HEK293 (cell line): ENCODE results near the gene MYT1.

Experiments
- BCL6B ChIP-seq: fragments of 450-650 bp; formaldehyde crosslinking; IDR thresholded peaks from 2 replicates; pipeline ENCODE4 v1.5.1; 2017; ENCODE audit warnings: missing biosample characterization, missing genetic modification characterization
- IKZF3 ChIP-seq: fragments of 450-650 bp; IDR thresholded peaks from 2 replicates; pipeline ENCODE4 v1.5.0; 2018; ENCODE audit warnings: missing biosample characterization, mild to moderate bottlenecking, missing genetic modification characterization, moderate library complexity
- KLF1 ChIP-seq: fragments of 450-650 bp; formaldehyde crosslinking; IDR thresholded peaks from 2 replicates; pipeline ENCODE4 v1.5.1; 2016; ENCODE audit warnings: missing biosample characterization, missing genetic modification characterization
- MEIS1 ChIP-seq: sonication (generic); formaldehyde crosslinking; IDR thresholded peaks from 2 replicates; pipeline ENCODE4 v1.8.1; 2022; ENCODE audit warnings: missing genetic modification reagents, mild to moderate bottlenecking, borderline replicate concordance
- MYNN ChIP-seq: fragments of 450-650 bp; formaldehyde crosslinking; IDR thresholded peaks from 2 replicates; pipeline ENCODE4 v1.5.1; 2016; ENCODE audit warnings: missing biosample characterization, missing genetic modification characterization, borderline replicate concordance
- RBAK ChIP-seq: fragments of 450-650 bp; formaldehyde crosslinking; IDR thresholded peaks from 2 replicates; pipeline ENCODE4 v1.5.1; 2016; ENCODE audit warnings: missing biosample characterization, missing genetic modification characterization
- REPIN1 ChIP-seq: fragments of 450-650 bp; formaldehyde crosslinking; IDR thresholded peaks from 2 replicates; pipeline ENCODE4 v1.5.1; 2017; ENCODE audit warnings: missing biosample characterization, missing genetic modification characterization, low read depth
- TCF7L2 ChIP-seq: IDR thresholded peaks from 2 replicates; pipeline ENCODE4 v1.6.1; 2011; ENCODE audit warnings: low read depth, mild to moderate bottlenecking, inconsistent platforms, low read length, moderate library complexity, borderline replicate concordance
- WT1 ChIP-seq: fragments of 450-650 bp; formaldehyde crosslinking; IDR thresholded peaks from 2 replicates; pipeline ENCODE4 v1.5.1; 2016; ENCODE audit warnings: missing biosample characterization, missing genetic modification characterization
- YY2 ChIP-seq: fragments of 450-650 bp; formaldehyde crosslinking; IDR thresholded peaks from 2 replicates; pipeline ENCODE4 v1.5.1; 2016; ENCODE audit warnings: missing biosample characterization, missing genetic modification characterization
- ZBTB48 ChIP-seq: fragments of 450-650 bp; formaldehyde crosslinking; IDR thresholded peaks from 2 replicates; pipeline ENCODE4 v1.5.1; 2016; ENCODE audit warnings: missing biosample characterization, missing genetic modification characterization
- ZFHX2 ChIP-seq: fragments of 450-650 bp; formaldehyde crosslinking; conservative IDR thresholded peaks from 2 replicates; pipeline ENCODE4 v1.5.1; 2016; ENCODE audit warnings: missing biosample characterization, missing genetic modification characterization
- ZNF169 ChIP-seq: fragments of 450-650 bp; formaldehyde crosslinking; IDR thresholded peaks from 2 replicates; pipeline ENCODE4 v1.5.1; 2016; ENCODE audit warnings: missing biosample characterization, missing genetic modification characterization
- ZNF302 ChIP-seq: fragments of 450-650 bp; formaldehyde crosslinking; IDR thresholded peaks from 2 replicates; pipeline ENCODE4 v1.5.1; 2016; ENCODE audit warnings: missing biosample characterization, missing genetic modification characterization, low read depth
- ZNF311 ChIP-seq: fragments of 450-650 bp; formaldehyde crosslinking; IDR thresholded peaks from 2 replicates; pipeline ENCODE4 v1.5.1; 2017; ENCODE audit warnings: missing biosample characterization, missing genetic modification characterization, borderline replicate concordance
- ZNF324 ChIP-seq: fragments of 450-650 bp; formaldehyde crosslinking; IDR thresholded peaks from 2 replicates; pipeline ENCODE4 v1.5.1; 2016; ENCODE audit warnings: missing biosample characterization, missing genetic modification characterization
- ZNF341 ChIP-seq: fragments of 450-650 bp; formaldehyde crosslinking; IDR thresholded peaks from 2 replicates; pipeline ENCODE4; 2016; ENCODE audit warnings: low read depth, missing biosample characterization, missing genetic modification characterization
- ZNF416 ChIP-seq: fragments of 450-650 bp; formaldehyde crosslinking; IDR thresholded peaks from 2 replicates; pipeline ENCODE4 v1.5.1; 2016; ENCODE audit warnings: missing biosample characterization, missing genetic modification characterization
- ZNF423 ChIP-seq: fragments of 450-650 bp; formaldehyde crosslinking; IDR thresholded peaks from 2 replicates; pipeline ENCODE4 v1.5.1; 2016; ENCODE audit warnings: missing biosample characterization, missing genetic modification characterization
- ZNF473 ChIP-seq: fragments of 450-650 bp; formaldehyde crosslinking; IDR thresholded peaks from 2 replicates; pipeline ENCODE4 v1.5.1; 2017; ENCODE audit warnings: missing biosample characterization, missing genetic modification characterization
- ZNF514 ChIP-seq: fragments of 450-650 bp; formaldehyde crosslinking; IDR thresholded peaks from 2 replicates; pipeline ENCODE4 v1.5.1; 2016; ENCODE audit warnings: missing biosample characterization, missing genetic modification characterization
- ZNF548 ChIP-seq: fragments of 450-650 bp; formaldehyde crosslinking; IDR thresholded peaks from 2 replicates; pipeline ENCODE4 v1.5.1; 2016; ENCODE audit warnings: missing biosample characterization, missing genetic modification characterization
- ZNF571 ChIP-seq: fragments of 450-650 bp; formaldehyde crosslinking; IDR thresholded peaks from 2 replicates; pipeline ENCODE4 v1.5.0; 2017; ENCODE audit warnings: missing biosample characterization, missing genetic modification characterization
- ZNF626 ChIP-seq: fragments of 450-650 bp; sonication (Bioruptor Pico); formaldehyde crosslinking; IDR thresholded peaks from 2 replicates; pipeline ENCODE4 v1.5.1; 2018; ENCODE audit warnings: missing biosample characterization, missing genetic modification characterization, inconsistent platforms
- ZNF837 ChIP-seq: fragments of 450-650 bp; formaldehyde crosslinking; IDR thresholded peaks from 2 replicates; pipeline ENCODE4 v1.5.1; 2016; ENCODE audit warnings: missing biosample characterization, missing genetic modification characterization
- ZSCAN18 ChIP-seq: fragments of 450-650 bp; formaldehyde crosslinking; IDR thresholded peaks from 2 replicates; pipeline ENCODE4 v1.5.1; 2016; ENCODE audit warnings: missing biosample characterization, missing genetic modification characterization
- ZSCAN23 ChIP-seq: fragments of 450-650 bp; formaldehyde crosslinking; IDR thresholded peaks from 2 replicates; pipeline ENCODE4 v1.5.1; 2016; ENCODE audit warnings: missing biosample characterization, missing genetic modification characterization
- ZSCAN30 ChIP-seq: fragments of 450-650 bp; IDR thresholded peaks from 2 replicates; pipeline ENCODE4 v1.5.1; 2018; ENCODE audit warnings: missing biosample characterization, mild to moderate bottlenecking, missing genetic modification characterization, moderate library complexity
- TF ChIP-seq, protein P1 (sequence below): fragments of 450-650 bp; formaldehyde crosslinking; IDR thresholded peaks from 2 replicates; pipeline ENCODE4 v1.5.1; 2016; ENCODE audit warnings: missing biosample characterization, missing genetic modification characterization
- TF ChIP-seq, protein P2 (sequence below): fragments of 450-650 bp; formaldehyde crosslinking; conservative IDR thresholded peaks from 2 replicates; pipeline ENCODE4 v1.5.1; 2016; ENCODE audit warnings: low read depth, missing biosample characterization, missing genetic modification characterization
- TF ChIP-seq, protein P3 (sequence below): fragments of 450-650 bp; formaldehyde crosslinking; IDR thresholded peaks from 2 replicates; pipeline ENCODE4 v1.5.1; 2017; ENCODE audit warnings: missing biosample characterization, missing genetic modification characterization
- TF ChIP-seq, protein P4 (sequence below): fragments of 450-650 bp; formaldehyde crosslinking; IDR thresholded peaks from 2 replicates; pipeline ENCODE4 v1.5.1; 2016; ENCODE audit warnings: missing biosample characterization, missing genetic modification characterization

MYT1 gene

DNA sequence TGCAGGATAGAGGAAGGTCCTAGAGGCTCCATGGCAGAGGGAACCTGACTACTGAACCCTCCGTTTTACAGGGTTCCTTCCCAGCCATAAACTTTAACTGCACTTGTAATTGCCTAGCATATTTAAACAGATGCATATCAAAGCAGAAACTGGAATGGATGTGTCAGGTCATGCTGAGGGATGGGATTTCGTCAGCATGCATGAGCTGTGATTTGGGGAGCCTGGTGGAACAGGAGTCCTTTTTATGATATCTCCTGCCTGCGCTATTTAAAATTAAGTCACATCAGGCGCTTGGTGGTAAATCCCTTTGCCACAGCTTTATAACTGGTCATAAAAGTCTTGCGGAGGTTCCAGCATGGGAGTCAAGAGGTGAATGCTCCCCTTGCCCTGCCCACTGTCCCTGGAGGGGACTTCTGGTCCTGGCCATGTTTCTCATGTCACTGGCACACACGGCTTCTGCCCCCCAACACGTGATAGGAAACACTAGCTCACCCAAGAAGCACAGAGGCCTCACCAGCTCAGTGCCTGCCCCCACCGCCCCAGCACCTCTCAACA lies 65.3 kb downstream of the MYT1 start (continued):
- TF ChIP-seq RBAK (tag by site-specific recombination): no peak
- TF ChIP-seq ZNF571 (tag by site-specific recombination): no peak
- no peak for TF ChIP-seq ZSCAN23 (tag by site-specific recombination)
- TF ChIP-seq BCL6B (tag by site-specific recombination): no peak
- no peak for TF ChIP-seq ZFHX2 (tag by site-specific recombination)
- TF ChIP-seq REPIN1 (tag by site-specific recombination): no peak
- TF ChIP-seq, protein P1, sequence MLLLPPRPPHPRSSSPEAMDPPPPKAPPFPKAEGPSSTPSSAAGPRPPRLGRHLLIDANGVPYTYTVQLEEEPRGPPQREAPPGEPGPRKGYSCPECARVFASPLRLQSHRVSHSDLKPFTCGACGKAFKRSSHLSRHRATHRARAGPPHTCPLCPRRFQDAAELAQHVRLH (tag by site-specific recombination): no peak
- TF ChIP-seq ZNF473 (tag by site-specific recombination): no peak
- peak; percentile 76 for TF ChIP-seq IKZF3
- peak; percentile 87 for TF ChIP-seq ZSCAN30 (tag by site-specific recombination)
- TF ChIP-seq ZNF423: 0 out of 2 replicates have a peak, but pooled peaks have one; percentile 39
- TF ChIP-seq MEIS1 (CRISPR knock-in tag): no peak
- TF ChIP-seq KLF1 (tag by site-specific recombination): no peak
- no peak for TF ChIP-seq MYNN (tag by site-specific recombination)
- TF ChIP-seq ZNF514: no peak
- no peak for TF ChIP-seq ZNF416 (tag by site-specific recombination)
- no peak for TF ChIP-seq ZNF302
- no peak for TF ChIP-seq ZNF169 (tag by site-specific recombination)
- no peak for TF ChIP-seq ZNF311 (tag by site-specific recombination)
- no peak for TF ChIP-seq ZNF324 (tag by site-specific recombination)
- TF ChIP-seq, protein P2, sequence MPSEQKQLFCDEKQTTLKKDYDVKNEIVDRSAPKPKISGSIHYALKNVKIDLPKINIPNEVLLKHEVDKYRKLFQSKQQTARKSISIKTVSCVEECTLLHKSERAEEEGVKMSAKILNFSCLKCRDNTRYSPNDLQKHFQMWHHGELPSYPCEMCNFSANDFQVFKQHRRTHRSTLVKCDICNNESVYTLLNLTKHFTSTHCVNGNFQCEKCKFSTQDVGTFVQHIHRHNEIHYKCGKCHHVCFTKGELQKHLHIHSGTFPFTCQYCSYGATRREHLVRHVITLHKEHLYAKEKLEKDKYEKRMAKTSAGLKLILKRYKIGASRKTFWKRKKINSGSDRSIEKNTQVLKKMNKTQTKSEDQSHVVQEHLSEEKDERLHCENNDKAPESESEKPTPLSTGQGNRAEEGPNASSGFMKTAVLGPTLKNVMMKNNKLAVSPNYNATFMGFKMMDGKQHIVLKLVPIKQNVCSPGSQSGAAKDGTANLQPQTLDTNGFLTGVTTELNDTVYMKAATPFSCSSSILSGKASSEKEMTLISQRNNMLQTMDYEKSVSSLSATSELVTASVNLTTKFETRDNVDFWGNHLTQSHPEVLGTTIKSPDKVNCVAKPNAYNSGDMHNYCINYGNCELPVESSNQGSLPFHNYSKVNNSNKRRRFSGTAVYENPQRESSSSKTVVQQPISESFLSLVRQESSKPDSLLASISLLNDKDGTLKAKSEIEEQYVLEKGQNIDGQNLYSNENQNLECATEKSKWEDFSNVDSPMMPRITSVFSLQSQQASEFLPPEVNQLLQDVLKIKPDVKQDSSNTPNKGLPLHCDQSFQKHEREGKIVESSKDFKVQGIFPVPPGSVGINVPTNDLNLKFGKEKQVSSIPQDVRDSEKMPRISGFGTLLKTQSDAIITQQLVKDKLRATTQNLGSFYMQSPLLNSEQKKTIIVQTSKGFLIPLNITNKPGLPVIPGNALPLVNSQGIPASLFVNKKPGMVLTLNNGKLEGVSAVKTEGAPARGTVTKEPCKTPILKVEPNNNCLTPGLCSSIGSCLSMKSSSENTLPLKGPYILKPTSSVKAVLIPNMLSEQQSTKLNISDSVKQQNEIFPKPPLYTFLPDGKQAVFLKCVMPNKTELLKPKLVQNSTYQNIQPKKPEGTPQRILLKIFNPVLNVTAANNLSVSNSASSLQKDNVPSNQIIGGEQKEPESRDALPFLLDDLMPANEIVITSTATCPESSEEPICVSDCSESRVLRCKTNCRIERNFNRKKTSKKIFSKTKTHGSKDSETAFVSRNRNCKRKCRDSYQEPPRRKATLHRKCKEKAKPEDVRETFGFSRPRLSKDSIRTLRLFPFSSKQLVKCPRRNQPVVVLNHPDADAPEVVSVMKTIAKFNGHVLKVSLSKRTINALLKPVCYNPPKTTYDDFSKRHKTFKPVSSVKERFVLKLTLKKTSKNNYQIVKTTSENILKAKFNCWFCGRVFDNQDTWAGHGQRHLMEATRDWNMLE (tag by site-specific recombination): no peak
- no peak for TF ChIP-seq ZSCAN18
- peak; percentile 30; the same call in 1 of the 2 replicates for TF ChIP-seq WT1 (tag by site-specific recombination)
- no peak for TF ChIP-seq ZNF341 (tag by site-specific recombination)
- TF ChIP-seq TCF7L2: no peak
- TF ChIP-seq ZNF837 (tag by site-specific recombination): no peak
- no peak for TF ChIP-seq ZNF626 (tag by site-specific recombination)
- TF ChIP-seq, protein P3, sequence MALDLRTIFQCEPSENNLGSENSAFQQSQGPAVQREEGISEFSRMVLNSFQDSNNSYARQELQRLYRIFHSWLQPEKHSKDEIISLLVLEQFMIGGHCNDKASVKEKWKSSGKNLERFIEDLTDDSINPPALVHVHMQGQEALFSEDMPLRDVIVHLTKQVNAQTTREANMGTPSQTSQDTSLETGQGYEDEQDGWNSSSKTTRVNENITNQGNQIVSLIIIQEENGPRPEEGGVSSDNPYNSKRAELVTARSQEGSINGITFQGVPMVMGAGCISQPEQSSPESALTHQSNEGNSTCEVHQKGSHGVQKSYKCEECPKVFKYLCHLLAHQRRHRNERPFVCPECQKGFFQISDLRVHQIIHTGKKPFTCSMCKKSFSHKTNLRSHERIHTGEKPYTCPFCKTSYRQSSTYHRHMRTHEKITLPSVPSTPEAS (tag by site-specific recombination): no peak
- TF ChIP-seq YY2 (tag by site-specific recombination): no peak
- TF ChIP-seq, protein P4, sequence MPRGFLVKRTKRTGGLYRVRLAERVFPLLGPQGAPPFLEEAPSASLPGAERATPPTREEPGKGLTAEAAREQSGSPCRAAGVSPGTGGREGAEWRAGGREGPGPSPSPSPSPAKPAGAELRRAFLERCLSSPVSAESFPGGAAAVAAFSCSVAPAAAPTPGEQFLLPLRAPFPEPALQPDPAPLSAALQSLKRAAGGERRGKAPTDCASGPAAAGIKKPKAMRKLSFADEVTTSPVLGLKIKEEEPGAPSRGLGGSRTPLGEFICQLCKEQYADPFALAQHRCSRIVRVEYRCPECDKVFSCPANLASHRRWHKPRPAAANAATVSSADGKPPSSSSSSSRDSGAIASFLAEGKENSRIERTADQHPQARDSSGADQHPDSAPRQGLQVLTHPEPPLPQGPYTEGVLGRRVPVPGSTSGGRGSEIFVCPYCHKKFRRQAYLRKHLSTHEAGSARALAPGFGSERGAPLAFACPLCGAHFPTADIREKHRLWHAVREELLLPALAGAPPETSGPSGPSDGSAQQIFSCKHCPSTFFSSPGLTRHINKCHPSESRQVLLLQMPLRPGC (tag by site-specific recombination): no peak; the same call in 1 of the 2 replicates
- TF ChIP-seq ZBTB48 (tag by site-specific recombination): no peak
- TF ChIP-seq ZNF548 (tag by site-specific recombination): no peak
